ENCODE data around the gene NPRL2.

The NPRL2 gene

DNA sequence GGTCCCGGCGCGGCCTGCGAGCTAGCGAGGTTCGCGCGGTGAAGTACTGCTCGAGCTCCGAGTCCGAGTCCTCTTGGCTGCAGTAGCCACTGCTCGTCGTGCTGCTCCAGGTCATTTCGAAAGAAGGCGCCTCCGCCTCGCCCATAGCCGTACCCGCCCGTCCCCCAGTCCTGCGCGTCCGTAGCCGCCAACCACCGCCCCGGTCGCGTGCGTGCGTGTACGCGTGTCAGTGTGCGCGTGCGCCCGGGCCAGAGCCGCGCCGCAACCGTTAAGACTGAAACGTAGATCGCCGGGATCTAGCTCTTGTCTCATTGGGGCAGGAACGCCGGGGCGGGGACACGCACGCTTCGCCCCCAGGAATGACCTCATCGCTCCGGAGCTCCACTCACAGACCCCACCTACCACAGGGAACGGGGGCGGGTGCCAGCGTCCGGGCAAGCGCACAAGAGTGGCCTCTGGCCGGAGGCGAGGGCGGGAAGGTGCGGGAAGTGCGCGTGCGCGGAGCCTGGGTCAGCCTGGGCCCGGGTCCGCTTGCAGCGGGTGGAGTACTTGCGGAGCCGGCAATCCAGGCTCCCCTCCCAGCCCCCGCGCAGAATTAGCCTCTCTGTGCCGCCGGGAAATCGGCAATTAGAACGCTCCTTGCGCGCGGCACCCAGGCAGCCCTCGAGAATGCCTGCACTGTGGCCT, 13.3 kb downstream of the NPRL2 start:
- H4K8ac ChIP-seq (ENCODE audit: low read depth, low read length), result peak overlapping the region; percentile 76
- H3K14ac ChIP-seq (ENCODE audit: low read length), result no peak overlapping the region
- H4K91ac ChIP-seq (ENCODE audit: low read depth, low read length, poor library complexity), result peak overlapping the region; percentile 97
- H3K27ac ChIP-seq (replicated peaks; ENCODE audit: low read length), result peak overlapping the region; percentile 92
- H2AK5ac ChIP-seq (ENCODE audit: low read depth, low read length), result peak overlapping the region; percentile 89
- peak overlapping the region; percentile 30 for H3K4ac ChIP-seq (ENCODE audit: low read length)
- WGBS, 2 donors (ENCODE audit: extremely low coverage in 2 of 2, insufficient read length in 2 of 2, insufficient replicate concordance in 1 of 2), result no CpG with 5 or more reads among the region's 79 CpGs
- peak overlapping the region; percentile 93 for H2BK5ac ChIP-seq (ENCODE audit: low read length)
- peak overlapping the region; percentile 98 for H3K9ac ChIP-seq (ENCODE audit: low read depth, low read length, poor library complexity)
- peak overlapping the region; percentile 94 for H2AFZ ChIP-seq (ENCODE audit: low read length)
- H2BK12ac ChIP-seq (ENCODE audit: low read length), result peak overlapping the region; percentile 91
- H2BK120ac ChIP-seq (ENCODE audit: low read depth, low read length), result peak overlapping the region; percentile 56
- H3K4me1 ChIP-seq (ENCODE audit: control insufficient read depth in 2 of 2, insufficient read depth in 1 of 2, low read depth in 1 of 2, low read length in 2 of 2), result peaks cover 13 to 14% of the 10 kb centered on the region in 2 donors
- H3K4me3 ChIP-seq (ENCODE audit: low read length in 2 of 2), result peak overlapping the region; percentile 61 to 95
- peak; percentile 98 for DNase-seq (ENCODE audit: low spot score)
- H3K27me3 ChIP-seq (ENCODE audit: control insufficient read depth in 3 of 3, insufficient read depth in 3 of 3, low read depth in 1 of 3, low read length in 3 of 3), result peaks cover 16 to 39% (median 33%) of the 10 kb centered on the region in 3 experiments
- H3K79me1 ChIP-seq (ENCODE audit: low read depth, low read length), result peaks cover 10% of the 10 kb centered on the region
- peak overlapping the region; percentile 89 for H3K23ac ChIP-seq (ENCODE audit: low read depth, low read length, poor library complexity)
- H3K18ac ChIP-seq (ENCODE audit: low read length), result peak overlapping the region; percentile 99
- H2BK15ac ChIP-seq (ENCODE audit: low read length), result peak overlapping the region; percentile 72
- H3K36me3 ChIP-seq (replicated peaks in 1 of 2; ENCODE audit: control insufficient read depth in 2 of 2, insufficient read depth in 2 of 2, low read length in 2 of 2), result peaks cover 6 to 30% of the 10 kb centered on the region in 2 donors
- peaks cover 2 to 6% of the 10 kb centered on the region in 2 donors for H3K9me3 ChIP-seq (replicated peaks in 1 of 2; ENCODE audit: control insufficient read depth in 2 of 2, insufficient read depth in 1 of 2, low read depth in 1 of 2, low read length in 2 of 2)
- H3K4me2 ChIP-seq (ENCODE audit: insufficient read depth, low read length, poor library complexity, severe bottlenecking), result peak overlapping the region; percentile 92

DNA sequence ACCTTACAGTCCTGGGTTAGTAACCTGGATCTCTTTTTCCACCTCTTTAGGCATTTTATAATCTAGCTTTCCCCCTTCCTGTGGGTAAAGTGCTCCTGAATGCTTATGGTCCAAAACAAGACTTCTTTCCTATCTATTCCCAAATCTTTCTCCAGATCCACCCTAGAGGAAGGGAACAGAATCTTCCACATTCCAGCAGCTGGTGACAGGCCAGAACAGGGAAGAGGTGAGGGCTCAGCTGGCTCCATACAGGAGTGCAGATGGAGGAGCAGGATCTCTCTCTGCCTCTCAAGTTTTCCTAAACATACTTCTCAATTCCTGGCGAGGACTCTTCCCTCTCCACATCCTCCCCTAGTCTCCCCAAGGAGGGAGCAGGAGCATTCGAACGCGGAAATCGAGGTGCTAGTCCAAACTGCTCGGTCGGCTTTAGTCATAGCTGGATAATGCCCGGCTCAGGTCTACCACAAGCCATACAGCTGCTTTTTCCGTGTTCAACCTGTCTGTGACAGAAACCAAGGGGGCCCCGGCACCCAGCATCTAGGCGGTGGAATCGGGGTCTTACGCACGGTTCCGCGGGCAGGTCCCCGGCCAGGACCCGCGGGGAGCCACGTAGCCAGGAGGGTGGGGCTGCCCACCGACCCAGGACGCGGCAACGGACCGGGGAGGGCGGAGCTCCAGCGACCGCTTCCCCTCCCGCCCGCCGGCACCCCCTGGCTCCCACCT, 14.0 kb downstream of the NPRL2 start:
- Histone ChIP-seq H3K14ac (ENCODE audit: low read length) (no peak overlapping the region), H2AFZ (ENCODE audit: low read length) (peak overlapping the region; percentile 94), H2BK12ac (ENCODE audit: low read length) (peak overlapping the region; percentile 91), H3K4me1 (ENCODE audit: control insufficient read depth in 2 of 2, insufficient read depth in 1 of 2, low read depth in 1 of 2, low read length in 2 of 2) (peaks cover 13 to 14% of the 10 kb centered on the region in 2 donors), H2BK15ac (ENCODE audit: low read length) (peak overlapping the region; percentile 72), H3K18ac (ENCODE audit: low read length) (peak overlapping the region; percentile 99), H2AK5ac (ENCODE audit: low read depth, low read length) (peak overlapping the region; percentile 89), H2BK5ac (ENCODE audit: low read length) (peak overlapping the region; percentile 93), H3K79me1 (ENCODE audit: low read depth, low read length) (peaks cover 10% of the 10 kb centered on the region), H3K27me3 (ENCODE audit: control insufficient read depth in 3 of 3, insufficient read depth in 3 of 3, low read depth in 1 of 3, low read length in 3 of 3) (peaks cover 15 to 32% (median 26%) of the 10 kb centered on the region in 3 experiments), H3K9me3 (replicated peaks in 1 of 2; ENCODE audit: control insufficient read depth in 2 of 2, insufficient read depth in 1 of 2, low read depth in 1 of 2, low read length in 2 of 2) (peaks cover 2 to 6% of the 10 kb centered on the region in 2 donors), H4K8ac (ENCODE audit: low read depth, low read length) (no peak overlapping the region), H2BK120ac (ENCODE audit: low read depth, low read length) (no peak overlapping the region), H3K4me2 (ENCODE audit: insufficient read depth, low read length, poor library complexity, severe bottlenecking) (peak overlapping the region; percentile 92), H4K91ac (ENCODE audit: low read depth, low read length, poor library complexity) (no peak overlapping the region), H3K36me3 (replicated peaks in 1 of 2; ENCODE audit: control insufficient read depth in 2 of 2, insufficient read depth in 2 of 2, low read length in 2 of 2) (peaks cover 13 to 37% of the 10 kb centered on the region in 2 donors), H3K4me3 (ENCODE audit: low read length in 2 of 2) (peak overlapping the region; percentile 61 to 95), H3K23ac (ENCODE audit: low read depth, low read length, poor library complexity) (peak overlapping the region; percentile 89), H3K9ac (ENCODE audit: low read depth, low read length, poor library complexity) (peak overlapping the region; percentile 98), H3K27ac (replicated peaks; ENCODE audit: low read length) (peak overlapping the region; percentile 92), H3K4ac (ENCODE audit: low read length) (peak overlapping the region; percentile 30)
- WGBS, 2 donors (ENCODE audit: extremely low coverage in 2 of 2, insufficient read length in 2 of 2, insufficient replicate concordance in 1 of 2), result no CpG with 5 or more reads among the region's 31 CpGs
- DNase-seq (ENCODE audit: low spot score), result no peak

DNA sequence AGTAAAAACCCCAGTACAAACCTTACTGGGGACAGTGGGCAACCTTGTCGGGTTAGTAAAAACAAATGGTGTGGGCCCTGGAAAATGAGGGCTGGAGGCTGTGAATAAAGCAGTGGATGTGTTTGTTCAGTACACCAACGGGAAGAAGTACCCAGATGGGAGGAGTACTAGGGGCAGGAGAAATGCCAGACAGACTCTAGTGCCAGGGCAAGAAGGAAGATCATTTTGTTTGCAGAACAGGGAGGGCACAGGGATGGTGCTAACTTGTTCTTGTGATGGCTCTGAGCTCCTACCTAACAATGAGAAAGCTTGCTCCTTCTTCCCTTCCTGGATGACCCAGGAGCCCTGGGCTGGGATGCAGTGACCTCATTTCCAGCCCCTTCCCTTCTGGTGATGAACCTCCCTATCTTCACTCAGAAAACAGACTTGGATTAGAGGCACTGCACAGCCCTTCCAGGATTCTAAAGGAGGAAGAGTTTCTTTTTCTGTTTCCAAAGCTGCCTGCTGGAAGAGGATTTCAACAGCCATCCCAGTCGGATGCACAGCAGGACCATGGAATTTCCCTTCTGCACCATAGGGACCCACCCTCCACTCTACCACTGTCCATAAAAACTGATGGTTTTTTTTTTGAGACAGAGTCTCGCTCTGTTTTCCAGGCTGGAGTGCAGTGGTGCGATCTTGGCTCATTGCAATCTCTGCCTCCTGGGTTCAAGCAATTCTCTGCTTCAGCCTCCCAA, 16.1 kb downstream of the NPRL2 start:
- Histone ChIP-seq H3K23ac (ENCODE audit: low read depth, low read length, poor library complexity) (no peak overlapping the region), H2BK5ac (ENCODE audit: low read length) (no peak overlapping the region), H2BK120ac (ENCODE audit: low read depth, low read length) (no peak overlapping the region), H3K4me1 (ENCODE audit: control insufficient read depth in 2 of 2, insufficient read depth in 1 of 2, low read depth in 1 of 2, low read length in 2 of 2) (peaks cover 10 to 14% of the 10 kb centered on the region in 2 donors), H3K14ac (ENCODE audit: low read length) (no peak overlapping the region), H3K36me3 (replicated peaks in 1 of 2; ENCODE audit: control insufficient read depth in 2 of 2, insufficient read depth in 2 of 2, low read length in 2 of 2) (peaks cover 33 to 58% of the 10 kb centered on the region in 2 donors), H2BK12ac (ENCODE audit: low read length) (no peak overlapping the region), H3K4me2 (ENCODE audit: insufficient read depth, low read length, poor library complexity, severe bottlenecking) (no peak overlapping the region), H2BK15ac (ENCODE audit: low read length) (no peak overlapping the region), H2AK5ac (ENCODE audit: low read depth, low read length) (no peak overlapping the region), H3K9ac (ENCODE audit: low read depth, low read length, poor library complexity) (peak overlapping the region; percentile 26), H2AFZ (ENCODE audit: low read length) (no peak overlapping the region), H4K91ac (ENCODE audit: low read depth, low read length, poor library complexity) (no peak overlapping the region), H4K8ac (ENCODE audit: low read depth, low read length) (no peak overlapping the region), H3K79me1 (ENCODE audit: low read depth, low read length) (peaks cover 10% of the 10 kb centered on the region), H3K9me3 (replicated peaks in 1 of 2; ENCODE audit: control insufficient read depth in 2 of 2, insufficient read depth in 1 of 2, low read depth in 1 of 2, low read length in 2 of 2) (no peaks in the 10 kb centered on the region), H3K4me3 (ENCODE audit: low read length in 2 of 2) (no peak overlapping the region), H3K27me3 (ENCODE audit: control insufficient read depth in 3 of 3, insufficient read depth in 3 of 3, low read depth in 1 of 3, low read length in 3 of 3) (peaks cover 0 to 11% (median 5%) of the 10 kb centered on the region in 3 experiments), H3K27ac (replicated peaks; ENCODE audit: low read length) (no peak overlapping the region), H3K18ac (ENCODE audit: low read length) (no peak overlapping the region), H3K4ac (ENCODE audit: low read length) (no peak overlapping the region)
- no peak for DNase-seq (ENCODE audit: low spot score)
- no CpG with 5 or more reads among the region's 5 CpGs for WGBS, 2 donors (ENCODE audit: extremely low coverage in 2 of 2, insufficient read length in 2 of 2, insufficient replicate concordance in 1 of 2)
